ENCODE data around the gene RPS6KL1. TPM values are rescaled to one million over a fixed set of nuclear protein-coding genes. Genes with fewer than 3 reads are reported as not detected.

Gene RPS6KL1
- total RNA-seq, 5 donors from 2014 or later (not counting 1 experiment from before 2014, with no cell fraction given): 3.2 to 15.3 (median 6.2) TPM

DNA sequence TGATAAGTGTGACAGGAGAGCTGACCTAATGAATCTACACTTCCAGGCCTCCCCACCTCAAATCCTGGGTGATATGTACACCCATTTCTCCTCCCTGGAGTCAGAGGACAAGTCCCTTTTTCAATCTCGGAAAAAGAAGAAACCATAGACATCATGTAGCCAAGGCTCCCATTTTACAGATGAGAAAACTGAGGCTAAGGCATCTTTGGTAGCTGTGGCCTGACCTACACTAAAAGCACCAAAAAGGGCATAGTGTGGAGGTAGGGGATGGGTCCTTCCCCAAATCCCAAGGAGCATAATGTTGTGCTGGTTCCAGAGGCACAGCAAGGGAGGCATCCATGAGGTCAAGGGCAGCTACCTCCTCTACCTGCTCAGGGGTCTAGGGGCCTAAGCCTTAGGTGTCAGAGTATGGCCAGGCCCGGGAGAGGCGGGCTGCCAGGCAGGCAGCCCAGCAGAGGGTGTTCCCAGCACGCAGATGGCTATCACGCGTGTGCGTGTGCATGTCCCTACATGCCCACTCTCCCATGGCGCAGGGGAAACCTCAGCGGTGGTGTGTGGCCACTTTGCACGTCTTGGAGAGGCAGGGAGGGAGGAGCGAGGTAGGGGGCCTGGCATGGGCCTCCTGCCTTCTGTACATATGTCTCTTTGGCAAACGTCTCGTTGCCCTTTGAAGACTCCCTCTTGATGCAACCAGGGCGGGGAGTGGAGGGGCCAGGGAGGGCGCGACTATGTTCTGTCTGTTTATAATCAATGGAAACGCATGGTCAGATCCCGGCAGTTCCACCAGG, 29.8 kb upstream of the RPS6KL1 start:
- no peak overlapping the region for H3K4me3 ChIP-seq (ENCODE audit: control insufficient read depth in 1 of 2, extremely low read depth in 1 of 2, low read length in 1 of 2)
- whole genome bisulfite sequencing (ENCODE audit: insufficient coverage): 77% methylated on average over 14 of the region's 18 CpGs
- H3K4me1 ChIP-seq (ENCODE audit: control insufficient read depth in 1 of 2, extremely low read depth in 1 of 2, insufficient read depth in 2 of 2, low read length in 2 of 2): peaks cover 0 to 10% of the 10 kb centered on the region in 2 experiments
- ATAC-seq (replicated peaks in 1 of 4): no peak
- H3K4me3 Mint-ChIP-seq: no peak overlapping the region
- no peak for DNase-seq
- ChIA-PET CTCF (no interaction called here), POLR2A (interaction anchor here in 1 of 2 donors (0.5 kb wide), 1 partner anchor 21 kb away, joined by 6 read pairs; no protein-coding TSS in a partner anchor)
- H3K9me3 ChIP-seq: no peaks in the 10 kb centered on the region
- H3K9me3 Mint-ChIP-seq: no peaks in the 10 kb centered on the region
- H3K27me3 Mint-ChIP-seq: peaks cover 13 to 16% of the 10 kb centered on the region in 2 donors
- no peak overlapping the region for H3K27ac ChIP-seq (ENCODE audit: low read length)
- no peaks in the 10 kb centered on the region for H3K36me3 Mint-ChIP-seq
- H3K27me3 ChIP-seq (replicated peaks in 1 of 2; ENCODE audit: control insufficient read depth in 2 of 2, extremely low read depth in 1 of 2, insufficient read depth in 2 of 2, low read length in 1 of 2): peaks cover 0 to 72% of the 10 kb centered on the region in 2 experiments
- H3K4me1 Mint-ChIP-seq: peaks cover 3 to 6% (median 3%) of the 10 kb centered on the region in 3 donors
- no peak overlapping the region for H3K27ac Mint-ChIP-seq
- H3K36me3 ChIP-seq (ENCODE audit: control insufficient read depth in 2 of 2, extremely low read depth in 1 of 2, insufficient read depth in 1 of 2, low read length in 1 of 2): no peaks in the 10 kb centered on the region

DNA sequence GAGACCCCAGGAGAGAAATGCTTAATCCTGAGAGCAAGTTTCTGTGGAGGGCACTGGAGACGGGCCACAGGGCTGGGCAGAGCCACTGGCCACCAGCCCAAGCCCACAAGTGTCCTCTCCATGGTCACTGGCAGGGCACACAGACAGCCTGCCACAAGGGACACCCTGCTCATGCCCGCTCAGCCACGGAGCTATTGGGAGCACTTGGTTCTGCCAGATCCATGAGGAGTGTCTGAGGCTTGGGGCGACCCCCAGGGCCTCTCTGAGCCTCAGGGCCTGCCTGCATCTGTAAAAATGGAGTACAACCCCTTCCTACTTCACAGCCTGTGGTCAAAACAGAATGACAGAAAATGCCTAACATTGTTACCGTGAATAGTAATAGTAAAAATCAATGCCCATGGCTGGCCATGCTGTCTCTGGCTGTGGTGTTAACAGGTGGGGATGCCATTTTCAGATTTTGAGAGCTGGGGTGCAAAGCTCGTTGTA, 29.2 kb upstream of the RPS6KL1 start:
- H3K4me3 Mint-ChIP-seq: no peak overlapping the region
- DNase-seq (no peak), ATAC-seq (replicated peaks in 1 of 4) (no peak)
- no peak overlapping the region for H3K27ac Mint-ChIP-seq
- H3K4me1 ChIP-seq (ENCODE audit: control insufficient read depth in 1 of 2, extremely low read depth in 1 of 2, insufficient read depth in 2 of 2, low read length in 2 of 2): peaks cover 0 to 10% of the 10 kb centered on the region in 2 experiments
- no peak overlapping the region for H3K27ac ChIP-seq (ENCODE audit: low read length)
- H3K9me3 Mint-ChIP-seq: no peaks in the 10 kb centered on the region
- POLR2A ChIA-PET: interaction anchor here in 1 of 2 donors (0.5 kb wide), 1 partner anchor 20 kb away, joined by 6 read pairs; no protein-coding TSS in a partner anchor
- H3K36me3 Mint-ChIP-seq: no peaks in the 10 kb centered on the region
- no peak overlapping the region for H3K4me3 ChIP-seq (ENCODE audit: control insufficient read depth in 1 of 2, extremely low read depth in 1 of 2, low read length in 1 of 2)
- peaks cover 13 to 16% of the 10 kb centered on the region in 2 donors for H3K27me3 Mint-ChIP-seq
- no peaks in the 10 kb centered on the region for H3K9me3 ChIP-seq
- H3K4me1 Mint-ChIP-seq: peaks cover 3 to 6% (median 3%) of the 10 kb centered on the region in 3 donors
- H3K36me3 ChIP-seq (ENCODE audit: control insufficient read depth in 2 of 2, extremely low read depth in 1 of 2, insufficient read depth in 1 of 2, low read length in 1 of 2): no peaks in the 10 kb centered on the region
- CTCF ChIA-PET: no interaction called here
- peaks cover 0 to 72% of the 10 kb centered on the region in 2 experiments for H3K27me3 ChIP-seq (replicated peaks in 1 of 2; ENCODE audit: control insufficient read depth in 2 of 2, extremely low read depth in 1 of 2, insufficient read depth in 2 of 2, low read length in 1 of 2)
- WGBS (ENCODE audit: insufficient coverage): 84% methylated on average over 4 of the region's 6 CpGs

DNA sequence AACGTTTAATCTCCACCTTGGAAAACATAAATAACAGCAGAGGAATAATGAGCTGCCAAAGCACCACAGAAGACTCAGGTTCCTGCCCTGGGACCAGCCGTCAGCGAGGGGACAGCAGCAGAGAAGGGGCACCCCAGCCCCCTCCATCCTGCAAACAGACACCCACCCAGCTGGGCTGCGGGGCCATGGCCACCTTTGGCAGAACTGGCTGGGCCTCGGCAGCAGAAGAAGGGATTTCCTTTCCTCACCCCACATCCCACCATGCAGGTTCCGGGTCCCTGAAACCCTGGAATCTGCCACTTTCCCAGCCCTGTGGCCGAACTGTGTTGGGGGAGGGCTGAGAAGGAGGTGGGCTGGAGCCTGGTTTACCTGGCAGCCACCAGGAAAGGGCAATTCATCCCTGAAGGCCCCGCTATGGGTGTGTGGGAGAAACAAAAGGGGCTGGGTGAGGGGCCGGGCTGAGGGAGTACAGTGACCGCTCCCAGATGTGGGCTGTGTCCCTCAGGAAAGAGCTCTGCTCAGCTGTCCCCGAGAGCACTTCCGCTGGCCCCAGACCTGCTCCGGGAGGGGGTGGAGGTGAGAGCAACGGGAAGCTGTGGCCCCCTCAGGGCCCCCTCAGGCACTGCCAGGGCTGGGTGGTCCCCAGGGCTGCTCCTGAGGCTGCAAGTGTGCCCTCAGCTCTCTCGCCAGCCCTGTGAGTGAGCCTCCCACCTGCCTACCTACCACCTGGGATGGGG, 28.6 kb upstream of the RPS6KL1 start:
- DNase-seq: no peak
- Mint-ChIP-seq H3K36me3 (no peaks in the 10 kb centered on the region), H3K4me1 (peaks cover 4 to 7% (median 4%) of the 10 kb centered on the region in 3 donors), H3K27ac (no peak overlapping the region), H3K9me3 (no peaks in the 10 kb centered on the region), H3K4me3 (no peak overlapping the region), H3K27me3 (peaks cover 11 to 16% of the 10 kb centered on the region in 2 donors)
- Histone ChIP-seq H3K27ac (ENCODE audit: low read length) (no peak overlapping the region), H3K4me3 (ENCODE audit: control insufficient read depth in 1 of 2, extremely low read depth in 1 of 2, low read length in 1 of 2) (no peak overlapping the region), H3K4me1 (ENCODE audit: control insufficient read depth in 1 of 2, extremely low read depth in 1 of 2, insufficient read depth in 2 of 2, low read length in 2 of 2) (peaks cover 0 to 13% of the 10 kb centered on the region in 2 experiments), H3K27me3 (replicated peaks in 1 of 2; ENCODE audit: control insufficient read depth in 2 of 2, extremely low read depth in 1 of 2, insufficient read depth in 2 of 2, low read length in 1 of 2) (peaks cover 0 to 69% of the 10 kb centered on the region in 2 experiments), H3K9me3 (no peaks in the 10 kb centered on the region), H3K36me3 (ENCODE audit: control insufficient read depth in 2 of 2, extremely low read depth in 1 of 2, insufficient read depth in 1 of 2, low read length in 1 of 2) (no peaks in the 10 kb centered on the region)
- ChIA-PET POLR2A (no interaction called here), CTCF (no interaction called here)
- ATAC-seq (replicated peaks in 1 of 4): no peak
- 56% methylated on average over 6 of the region's 15 CpGs for WGBS (ENCODE audit: insufficient coverage)

DNA sequence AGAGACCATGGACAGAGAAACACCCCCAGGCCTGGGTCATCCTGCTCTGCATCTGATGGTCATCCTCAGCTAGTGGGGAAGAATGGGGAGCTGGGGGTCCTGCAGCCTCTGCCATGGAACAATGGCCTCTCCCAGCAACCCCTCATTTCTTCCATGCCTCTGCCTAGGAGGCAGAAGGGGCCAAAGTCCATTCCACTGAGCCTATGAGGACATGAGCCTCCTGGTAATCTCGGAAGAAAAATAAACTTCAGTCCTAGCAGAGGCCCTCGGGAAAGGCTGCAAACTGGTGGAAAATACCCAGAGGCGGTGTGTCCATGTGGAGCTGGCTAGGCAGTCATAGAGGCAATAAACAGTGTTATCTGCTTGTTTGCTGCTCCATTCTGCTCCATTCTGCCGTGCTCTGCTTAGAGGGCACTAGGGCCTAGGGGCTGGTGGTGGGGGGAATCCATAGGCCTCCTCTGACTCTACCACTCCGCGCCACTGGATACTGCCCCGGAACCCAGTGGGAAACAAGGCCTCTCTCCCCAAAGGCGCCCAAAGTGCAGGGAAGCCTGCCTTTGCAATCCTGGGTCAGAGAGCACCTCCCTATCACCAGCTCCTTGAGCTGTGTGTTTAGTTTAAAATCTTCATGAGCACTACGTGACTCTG, 27.9 kb upstream of the RPS6KL1 start:
- H3K4me1 ChIP-seq (ENCODE audit: control insufficient read depth in 1 of 2, extremely low read depth in 1 of 2, insufficient read depth in 2 of 2, low read length in 2 of 2): peaks cover 0 to 19% of the 10 kb centered on the region in 2 experiments
- WGBS (ENCODE audit: insufficient coverage): 75% methylated on average over 3 of the region's 9 CpGs
- H3K9me3 ChIP-seq: no peaks in the 10 kb centered on the region
- Mint-ChIP-seq H3K4me1 (peaks cover 6 to 9% (median 9%) of the 10 kb centered on the region in 3 donors), H3K9me3 (no peaks in the 10 kb centered on the region), H3K36me3 (no peaks in the 10 kb centered on the region), H3K27ac (no peak overlapping the region), H3K4me3 (no peak overlapping the region), H3K27me3 (peaks cover 11 to 12% of the 10 kb centered on the region in 2 donors)
- ChIA-PET CTCF (no interaction called here), POLR2A (no interaction called here)
- peaks cover 0 to 63% of the 10 kb centered on the region in 2 experiments for H3K27me3 ChIP-seq (replicated peaks in 1 of 2; ENCODE audit: control insufficient read depth in 2 of 2, extremely low read depth in 1 of 2, insufficient read depth in 2 of 2, low read length in 1 of 2)
- H3K27ac ChIP-seq (ENCODE audit: low read length): no peak overlapping the region
- no peak for DNase-seq
- H3K36me3 ChIP-seq (ENCODE audit: control insufficient read depth in 2 of 2, extremely low read depth in 1 of 2, insufficient read depth in 1 of 2, low read length in 1 of 2): no peaks in the 10 kb centered on the region
- ATAC-seq (replicated peaks in 1 of 4): no peak
- H3K4me3 ChIP-seq (ENCODE audit: control insufficient read depth in 1 of 2, extremely low read depth in 1 of 2, low read length in 1 of 2): no peak overlapping the region

DNA sequence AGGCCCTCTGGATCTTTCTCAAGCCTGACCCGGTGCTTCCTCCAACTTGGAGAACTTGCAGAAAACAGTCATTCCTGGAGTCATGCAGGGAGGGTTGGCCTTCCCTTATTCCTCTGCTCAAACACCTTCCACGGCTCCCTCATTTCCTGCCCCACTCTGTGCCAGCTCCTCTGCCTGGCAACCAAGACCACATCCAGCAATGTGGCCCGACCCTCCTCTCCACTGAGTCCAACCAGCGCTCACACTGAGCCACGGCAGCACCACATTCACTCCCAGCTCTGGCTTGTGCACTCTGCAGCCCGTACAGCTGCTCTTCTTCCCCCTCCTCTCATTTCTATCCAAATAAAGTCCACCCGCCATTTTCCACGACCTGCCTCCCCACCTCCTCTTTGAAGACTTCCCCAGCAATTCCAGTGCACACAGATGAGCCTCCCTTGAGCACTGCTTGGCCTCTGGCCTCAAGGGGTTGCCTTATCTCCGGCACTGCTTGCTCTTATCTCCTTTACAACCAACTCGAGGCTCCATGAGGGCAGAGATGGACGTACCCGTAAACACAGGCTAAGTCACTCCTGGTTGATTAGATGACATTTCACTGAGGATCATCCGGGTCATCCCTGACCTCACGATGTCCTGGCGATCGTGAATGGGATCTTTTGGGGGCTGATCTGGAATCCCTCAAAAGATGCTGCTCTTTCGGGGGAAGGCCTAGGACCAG, 27.0 kb upstream of the RPS6KL1 start:
- Histone ChIP-seq H3K27me3 (replicated peaks in 1 of 2; ENCODE audit: control insufficient read depth in 2 of 2, extremely low read depth in 1 of 2, insufficient read depth in 2 of 2, low read length in 1 of 2) (peaks cover 0 to 58% of the 10 kb centered on the region in 2 experiments), H3K4me3 (ENCODE audit: control insufficient read depth in 1 of 2, extremely low read depth in 1 of 2, low read length in 1 of 2) (no peak overlapping the region), H3K36me3 (ENCODE audit: control insufficient read depth in 2 of 2, extremely low read depth in 1 of 2, insufficient read depth in 1 of 2, low read length in 1 of 2) (no peaks in the 10 kb centered on the region), H3K4me1 (ENCODE audit: control insufficient read depth in 1 of 2, extremely low read depth in 1 of 2, insufficient read depth in 2 of 2, low read length in 2 of 2) (peaks cover 0 to 18% of the 10 kb centered on the region in 2 experiments), H3K27ac (ENCODE audit: low read length) (no peak overlapping the region), H3K9me3 (no peaks in the 10 kb centered on the region)
- Mint-ChIP-seq H3K4me3 (no peak overlapping the region), H3K27ac (no peak overlapping the region), H3K4me1 (peaks cover 7 to 9% (median 8%) of the 10 kb centered on the region in 3 donors), H3K9me3 (no peaks in the 10 kb centered on the region), H3K36me3 (no peaks in the 10 kb centered on the region), H3K27me3 (peaks cover 11 to 12% of the 10 kb centered on the region in 2 donors)
- ATAC-seq (replicated peaks in 1 of 4): no peak
- WGBS (ENCODE audit: insufficient coverage): 77% methylated on average over 14 of the region's 17 CpGs
- ChIA-PET CTCF (interaction anchor here (0.6 to 2.2 kb wide), 2 partner anchors 9 to 139 kb away, joined by 3 to 5 read pairs; no protein-coding TSS in a partner anchor), POLR2A (no interaction called here)
- DNase-seq: no peak
